Parathyroid adenoma (tissue), 2 donors: ENCODE data around the gene CLP1.

ENCODE experiments used
- H2AFZ ChIP-seq: fragments of 300-600 bp; sonication (generic); one replicate; pipeline ENCODE4 v1.7.0; 2017; ENCODE audit warnings: antibody characterized with exemption, mild to moderate bottlenecking
- H3K27ac ChIP-seq: fragments of 300-600 bp; sonication (generic); one replicate; pipeline ENCODE4 v1.7.0; 2017
- H3K27me3 ChIP-seq: fragments of 300-600 bp; sonication (generic); one replicate; pipeline ENCODE4 v1.7.0; 2017; ENCODE audit warnings: low read length; ENCODE audit not compliant: control insufficient read depth, insufficient read depth
- H3K36me3 ChIP-seq: fragments of 300-600 bp; sonication (generic); one replicate; pipeline ENCODE4 v1.7.0; 2017; ENCODE audit warnings: low read length; ENCODE audit not compliant: control insufficient read depth, insufficient read depth
- H3K4me1 ChIP-seq: fragments of 300-600 bp; sonication (generic); one replicate; pipeline ENCODE4 v1.7.0; 2017; ENCODE audit warnings: control low read depth
- H3K4me2 ChIP-seq: fragments of 300-600 bp; sonication (generic); one replicate; pipeline ENCODE4 v1.7.0; 2017; ENCODE audit warnings: low read length
- H3K4me3 ChIP-seq: fragments of 300-600 bp; sonication (generic); one replicate; pipeline ENCODE4 v1.7.0; 2017; ENCODE audit warnings: low read depth, low read length
- H3K79me2 ChIP-seq: fragments of 300-600 bp; sonication (generic); one replicate; pipeline ENCODE4 v1.7.0; 2017; ENCODE audit warnings: control low read depth
- H3K9ac ChIP-seq: fragments of 300-600 bp; sonication (generic); one replicate; pipeline ENCODE4 v1.7.0; 2017; ENCODE audit warnings: mild to moderate bottlenecking
- H3K9me3 ChIP-seq: fragments of 300-600 bp; sonication (generic); one replicate; pipeline ENCODE4 v1.7.0; 2017; ENCODE audit warnings: low read length; ENCODE audit not compliant: control insufficient read depth
- TF ChIP-seq, protein P1 (sequence below): fragments of 300-600 bp; sonication (generic); IDR thresholded peaks from one replicate; pipeline ENCODE4 v1.7.0; 2017; ENCODE audit warnings: antibody characterized with exemption, mild to moderate bottlenecking
- donor health status: primary hyperparathyroidism.

Gene CLP1

DNA sequence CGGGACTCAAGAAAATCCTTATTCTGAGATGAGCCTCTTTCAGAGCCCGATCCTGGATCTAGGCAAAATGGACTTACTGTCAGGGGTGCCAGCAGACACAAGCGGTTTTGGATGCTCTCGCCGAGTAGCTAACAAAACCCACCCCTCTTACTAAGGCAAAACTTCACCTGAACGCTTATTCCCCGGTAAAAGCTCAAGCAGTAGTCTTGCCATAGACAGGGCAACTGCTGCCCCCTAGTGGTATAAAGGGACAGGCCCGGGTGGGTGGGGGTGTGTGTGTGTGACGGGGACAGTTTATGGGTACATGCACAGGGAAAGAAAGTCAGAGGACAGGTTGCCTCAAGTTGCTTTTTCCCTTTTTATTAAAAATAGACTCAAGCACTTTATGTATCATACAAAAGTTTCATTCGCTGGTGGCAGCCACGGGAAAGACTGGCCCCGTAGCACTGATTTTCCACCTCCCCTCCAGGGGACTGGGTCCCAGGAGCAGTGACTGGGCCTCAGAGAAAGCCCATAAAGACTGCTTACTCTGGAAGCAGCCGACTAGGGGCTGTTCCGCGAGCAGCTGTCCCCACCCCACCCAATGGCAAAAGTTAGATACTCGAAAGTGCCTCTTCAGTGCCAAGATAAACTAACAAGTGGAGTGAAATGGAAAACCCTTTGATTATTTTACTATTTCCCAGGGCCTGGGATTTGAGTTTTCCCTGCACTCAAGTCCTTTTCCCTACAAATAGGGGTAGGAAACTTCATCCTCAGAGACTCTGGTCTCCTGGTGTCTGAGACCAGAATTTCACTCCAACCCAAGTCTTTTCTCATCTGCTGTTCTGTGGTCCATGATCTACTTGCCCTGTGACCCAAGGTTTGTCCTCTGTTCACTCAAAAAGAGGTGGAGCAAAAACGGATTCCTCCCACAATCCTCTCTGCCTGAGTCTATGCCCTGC is 12.5 kb upstream of the CLP1 start:
- H3K27ac ChIP-seq: no peak overlapping the region

DNA sequence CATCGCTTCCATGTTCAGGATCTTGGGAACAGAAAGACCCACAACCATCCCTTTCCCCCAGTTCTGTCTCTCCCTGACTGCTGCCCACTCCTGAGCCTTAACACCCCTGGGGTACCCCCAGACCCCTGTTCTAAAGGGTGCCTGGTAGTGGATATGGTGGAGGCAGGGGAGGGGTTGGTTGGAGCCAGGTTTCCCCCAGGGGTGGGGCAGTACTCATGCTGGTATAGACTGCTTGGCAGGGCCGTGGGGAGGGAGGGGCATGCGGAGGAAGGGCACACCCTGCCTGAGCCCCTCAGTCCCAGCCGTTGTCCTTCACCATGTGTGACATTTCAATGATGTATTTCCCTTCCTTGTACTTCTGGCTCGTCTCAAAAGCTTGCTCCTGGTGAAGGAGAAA is 11.9 kb upstream of the CLP1 start:
- Histone ChIP-seq H3K4me2 (no peak overlapping the region), H3K27ac (no peak overlapping the region), H2AFZ (no peak overlapping the region), H3K36me3 (no peaks in the 10 kb centered on the region), H3K9me3 (no peaks in the 10 kb centered on the region), H3K79me2 (no peaks in the 10 kb centered on the region), H3K4me3 (no peak overlapping the region), H3K4me1 (no peaks in the 10 kb centered on the region), H3K27me3 (no peaks in the 10 kb centered on the region), H3K9ac (no peak overlapping the region)
- TF ChIP-seq, protein P1, sequence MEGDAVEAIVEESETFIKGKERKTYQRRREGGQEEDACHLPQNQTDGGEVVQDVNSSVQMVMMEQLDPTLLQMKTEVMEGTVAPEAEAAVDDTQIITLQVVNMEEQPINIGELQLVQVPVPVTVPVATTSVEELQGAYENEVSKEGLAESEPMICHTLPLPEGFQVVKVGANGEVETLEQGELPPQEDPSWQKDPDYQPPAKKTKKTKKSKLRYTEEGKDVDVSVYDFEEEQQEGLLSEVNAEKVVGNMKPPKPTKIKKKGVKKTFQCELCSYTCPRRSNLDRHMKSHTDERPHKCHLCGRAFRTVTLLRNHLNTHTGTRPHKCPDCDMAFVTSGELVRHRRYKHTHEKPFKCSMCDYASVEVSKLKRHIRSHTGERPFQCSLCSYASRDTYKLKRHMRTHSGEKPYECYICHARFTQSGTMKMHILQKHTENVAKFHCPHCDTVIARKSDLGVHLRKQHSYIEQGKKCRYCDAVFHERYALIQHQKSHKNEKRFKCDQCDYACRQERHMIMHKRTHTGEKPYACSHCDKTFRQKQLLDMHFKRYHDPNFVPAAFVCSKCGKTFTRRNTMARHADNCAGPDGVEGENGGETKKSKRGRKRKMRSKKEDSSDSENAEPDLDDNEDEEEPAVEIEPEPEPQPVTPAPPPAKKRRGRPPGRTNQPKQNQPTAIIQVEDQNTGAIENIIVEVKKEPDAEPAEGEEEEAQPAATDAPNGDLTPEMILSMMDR: no peak

More for the DNA sequence above, 12.5 kb upstream of the CLP1 start:
- TF ChIP-seq, protein P1: peak; percentile 67
- no peaks in the 10 kb centered on the region for H3K36me3 ChIP-seq
- no peaks in the 10 kb centered on the region for H3K27me3 ChIP-seq
- no peaks in the 10 kb centered on the region for H3K9me3 ChIP-seq
- H3K4me3 ChIP-seq: no peak overlapping the region
- H3K4me1 ChIP-seq: no peaks in the 10 kb centered on the region
- H3K4me2 ChIP-seq: no peak overlapping the region
- no peak overlapping the region for H2AFZ ChIP-seq
- H3K9ac ChIP-seq: no peak overlapping the region
- H3K79me2 ChIP-seq: no peaks in the 10 kb centered on the region

- TF ChIP-seq, protein P1: no peak
- H2AFZ ChIP-seq: no peak overlapping the region
- H3K27ac ChIP-seq: no peak overlapping the region
- no peaks in the 10 kb centered on the region for H3K9me3 ChIP-seq
- no peak overlapping the region for H3K4me2 ChIP-seq
- H3K4me1 ChIP-seq: no peaks in the 10 kb centered on the region
- no peaks in the 10 kb centered on the region for H3K79me2 ChIP-seq
- no peak overlapping the region for H3K9ac ChIP-seq
- H3K36me3 ChIP-seq: no peaks in the 10 kb centered on the region
- no peak overlapping the region for H3K4me3 ChIP-seq
- H3K27me3 ChIP-seq: no peaks in the 10 kb centered on the region
Measured at GRCh38 chr11:57646194-57646798, 11.3 kb upstream of the CLP1 start.

DNA sequence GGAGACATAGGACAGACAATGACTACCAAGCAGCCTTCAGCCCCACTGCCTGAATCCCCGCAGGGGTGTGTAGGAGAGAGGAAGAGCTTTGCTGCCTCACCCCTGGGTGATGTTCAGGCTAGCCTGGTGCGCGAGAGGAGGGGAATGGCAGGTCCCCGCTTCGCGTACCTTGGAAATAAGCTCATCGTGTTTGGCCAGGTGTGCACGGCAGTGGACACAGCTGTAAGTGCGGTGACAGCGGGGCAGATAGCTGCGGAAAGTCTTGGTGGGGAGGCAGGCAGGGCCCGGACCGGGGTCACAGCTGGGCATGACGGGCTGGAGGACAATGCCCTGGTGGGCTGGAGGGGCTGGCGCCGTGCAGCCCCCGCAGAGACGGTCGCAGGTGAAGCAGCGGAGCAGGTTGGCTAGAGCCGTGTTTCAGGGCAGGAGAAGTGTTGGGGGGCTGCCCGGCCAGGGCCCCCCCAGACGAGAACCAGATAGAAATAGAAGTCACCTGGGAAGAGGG is 10.7 kb upstream of the CLP1 start:
- Histone ChIP-seq H3K9me3 (no peaks in the 10 kb centered on the region), H3K27ac (no peak overlapping the region), H3K36me3 (no peaks in the 10 kb centered on the region), H3K9ac (no peak overlapping the region), H3K79me2 (no peaks in the 10 kb centered on the region), H3K27me3 (no peaks in the 10 kb centered on the region), H3K4me2 (no peak overlapping the region), H3K4me1 (no peaks in the 10 kb centered on the region), H3K4me3 (no peak overlapping the region), H2AFZ (no peak overlapping the region)
- TF ChIP-seq, protein P1: no peak
